ENCODE measurements around the gene MPPED1. TPM values are rescaled to one million over a fixed set of nuclear protein-coding genes. Genes with fewer than 3 reads are reported as not detected.

Gene MPPED1
- total and polyA plus RNA-seq, 2 donors (not counting 3 experiments of a cell fraction or from before 2014, with no cell fraction given), result not detected

DNA sequence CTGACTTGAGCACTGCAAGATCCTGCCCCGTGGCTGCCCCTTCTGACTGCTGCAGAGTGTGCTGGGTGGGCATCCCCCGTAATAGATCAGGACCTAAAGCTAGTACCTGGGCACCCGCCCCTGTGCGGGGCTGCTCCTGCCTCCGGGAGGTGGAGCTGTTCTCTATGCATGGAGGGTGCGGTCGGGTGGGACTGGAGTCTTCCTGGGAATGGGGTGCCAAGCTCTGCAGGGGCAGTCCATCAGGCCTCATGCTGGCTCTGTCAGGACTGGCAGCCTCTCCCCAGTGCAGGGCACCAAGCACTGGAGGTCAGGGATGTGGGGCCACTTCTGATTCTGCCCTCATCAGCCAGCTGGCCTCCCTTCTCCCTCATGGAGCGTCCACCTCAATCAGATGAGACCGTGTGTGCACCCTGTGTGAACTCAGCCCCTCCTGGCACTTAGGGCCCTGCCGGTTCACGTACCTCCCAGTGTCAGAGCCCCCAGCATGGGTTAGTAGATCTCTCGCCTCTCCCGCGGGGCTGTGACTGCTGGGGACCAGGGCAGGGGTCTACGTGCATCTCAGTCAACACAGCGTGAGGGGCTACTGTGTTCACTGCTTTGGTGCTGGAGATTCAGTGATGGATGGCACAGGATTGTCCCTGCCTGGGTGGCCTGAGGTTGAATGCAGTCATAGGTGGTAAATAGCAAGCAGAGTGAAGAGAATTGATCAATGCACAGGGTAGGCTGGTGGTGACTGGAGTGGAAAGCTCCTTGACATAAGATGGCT lies 30.8 kb downstream of the MPPED1 start:
- Histone ChIP-seq H3K36me3 (ENCODE audit: control insufficient read depth in 2 of 2, extremely low read depth in 1 of 2, insufficient read depth in 2 of 2, low read length in 2 of 2) (no peaks in the 10 kb centered on the region), H3K4me1 (ENCODE audit: control insufficient read depth, extremely low read depth, insufficient read depth, low read length) (no peaks in the 10 kb centered on the region), H3K9ac (replicated peaks; ENCODE audit: extremely low read depth, insufficient read depth, low read length) (no peak overlapping the region), H3K4me3 (replicated peaks in 1 of 3; ENCODE audit: insufficient read depth in 1 of 3, low read depth in 1 of 3, low read length in 3 of 3) (no peak overlapping the region), H3K79me2 (ENCODE audit: control insufficient read depth, insufficient read depth, low read length) (no peaks in the 10 kb centered on the region), H3K27me3 (ENCODE audit: control insufficient read depth in 2 of 2, insufficient read depth in 2 of 2, low read length in 2 of 2) (no peaks in the 10 kb centered on the region), H3K4me2 (ENCODE audit: insufficient read depth, low read length) (no peak overlapping the region), H4K20me1 (replicated peaks; ENCODE audit: control insufficient read depth, extremely low read depth, insufficient read depth, low read length) (no peaks in the 10 kb centered on the region), H3K27ac (ENCODE audit: insufficient read depth, low read depth, low read length) (no peak overlapping the region), H3K9me3 (replicated peaks; ENCODE audit: control insufficient read depth, insufficient read depth, low read length) (no peaks in the 10 kb centered on the region), H3K9me1 (replicated peaks; ENCODE audit: control insufficient read depth, extremely low read depth, insufficient read depth, low read length) (no peaks in the 10 kb centered on the region), H2AFZ (ENCODE audit: low read depth, low read length) (no peak overlapping the region)
- CTCF ChIA-PET, result no interaction called here
- POLR2A ChIA-PET, result no interaction called here
- no TSS peak for BruUV-seq (replicated peaks)
- FAIRE-seq (no peak), DNase-seq (ENCODE audit: low read depth, low spot score) (no peak)
- no peak for TF ChIP-seq FOS (IDR thresholded peaks at IDR 0.05; ENCODE audit: borderline replicate concordance, insufficient read depth, low read length)
- no peak for TF ChIP-seq CTCF (IDR thresholded peaks at IDR 0.05; ENCODE audit: extremely low read depth in 1 of 2, insufficient read depth in 1 of 2, low read depth in 1 of 2, low read length in 2 of 2)
- no peak for TF ChIP-seq GATA2 (IDR thresholded peaks at IDR 0.05; ENCODE audit: insufficient read depth, insufficient read length, low read depth, low read length)
- TF ChIP-seq POLR2A (IDR thresholded peaks at IDR 0.05; ENCODE audit: low read depth, low read length), result no peak
- no peak for TF ChIP-seq EZH2 (IDR thresholded peaks at IDR 0.05; ENCODE audit: borderline replicate concordance, low read depth, low read length, severe bottlenecking)
- TF ChIP-seq, protein P1, sequence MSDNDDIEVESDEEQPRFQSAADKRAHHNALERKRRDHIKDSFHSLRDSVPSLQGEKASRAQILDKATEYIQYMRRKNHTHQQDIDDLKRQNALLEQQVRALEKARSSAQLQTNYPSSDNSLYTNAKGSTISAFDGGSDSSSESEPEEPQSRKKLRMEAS (IDR thresholded peaks at IDR 0.05; ENCODE audit: insufficient read depth, insufficient read length), result no peak
- TF ChIP-seq JUN (IDR thresholded peaks at IDR 0.05; ENCODE audit: borderline replicate concordance, insufficient read depth, insufficient read length, low read depth), result no peak
- no peak for TF ChIP-seq POLR2AphosphoS5 (IDR thresholded peaks at IDR 0.05; ENCODE audit: insufficient read depth, low read depth, low read length)
- no peak for TF ChIP-seq MYC (IDR thresholded peaks at IDR 0.05; ENCODE audit: low read depth, low read length)
- intact Hi-C loops (cut with micrococcal nuclease), result no loop called here
- dilution Hi-C loops (cut with MboI; ENCODE audit: extremely low pct_ligation_motif_present, low sequenced_read_pairs), result no loop called here
